Stimulated activated CD4-positive, alpha-beta T cell treated with anti-CD3 and anti-CD28 coated beads, Interleukin-1b, Interleukin-23, amount 100 ng/mL, for 1 hour (primary cell): ENCODE data around the gene TBX15.
"Not testable (repeated sequence)": the region's sequence is repeated elsewhere in the genome, so short reads cannot be mapped to it uniquely, and the experiment has no call there.

Source experiments
- DNase-seq, 2 donors: peaks; one replicate each; pipeline ENCODE4 v3.0.0-alpha.2; 2020; ENCODE audit warnings: low read depth in 2 of 2

TBX15 gene

GRCh38 chr1:118927427-118928187 lies 60.5 kb downstream of the TBX15 start:
- DNase-seq, result no peak

- no peak for DNase-seq
These were observed 61.9 kb downstream of the TBX15 start for GRCh38 chr1:118926261-118926660.

GRCh38 chr1:118925651-118926050 lies 62.5 kb downstream of the TBX15 start:
- no peak for DNase-seq

GRCh38 chr1:118923319-118923718 lies 64.8 kb downstream of the TBX15 start:
- DNase-seq, result no peak

GRCh38 chr1:118921994-118922393 lies 66.1 kb downstream of the TBX15 start:
- DNase-seq, result no peak

- DNase-seq, result no peak
These were observed 67.9 kb downstream of the TBX15 start for GRCh38 chr1:118920124-118920717.

GRCh38 chr1:118918940-118919259 lies 69.2 kb downstream of the TBX15 start:
- no peak for DNase-seq

GRCh38 chr1:118918230-118918939 lies 69.8 kb downstream of the TBX15 start:
- DNase-seq, result no peak

- DNase-seq, result not testable (repeated sequence)
These were observed 71.8 kb downstream of the TBX15 start for GRCh38 chr1:118916346-118916745.

- no peak for DNase-seq
These were observed 73.6 kb downstream of the TBX15 start for GRCh38 chr1:118914379-118915161.

GRCh38 chr1:118913818-118914217 lies 74.3 kb downstream of the TBX15 start:
- DNase-seq, result no peak

- no peak for DNase-seq
These were observed 75.6 kb downstream of the TBX15 start for GRCh38 chr1:118912574-118912973.

GRCh38 chr1:118911571-118911970 lies 76.6 kb downstream of the TBX15 start:
- no peak for DNase-seq

GRCh38 chr1:118907466-118907865 lies 80.7 kb downstream of the TBX15 start:
- DNase-seq, result no peak

- DNase-seq, result no peak
These were observed 82.5 kb downstream of the TBX15 start for GRCh38 chr1:118905671-118906070.

- DNase-seq, result no peak
These were observed 82.9 kb downstream of the TBX15 start for GRCh38 chr1:118905196-118905595.

- DNase-seq, result no peak
These were observed 85.4 kb downstream of the TBX15 start for GRCh38 chr1:118902711-118903191.

- no peak for DNase-seq
These were observed 85.8 kb downstream of the TBX15 start for GRCh38 chr1:118902299-118902698.

GRCh38 chr1:118900643-118901440 lies 87.3 kb downstream of the TBX15 start:
- no peak for DNase-seq

GRCh38 chr1:118899340-118899739 lies 88.8 kb downstream of the TBX15 start:
- DNase-seq, result no peak

GRCh38 chr1:118898712-118899111 lies 89.4 kb downstream of the TBX15 start:
- DNase-seq, result no peak
